AG09319 (cell line): ENCODE results near the gene C5orf63.

Experiments
- DNase-seq: peaks from one replicate; pipeline ENCODE4 v3.0.0-alpha.2; 2010; ENCODE audit warnings: low read depth; ENCODE audit errors: extremely low read depth
- CTCF ChIP-seq: IDR thresholded peaks from 2 replicates; pipeline ENCODE4 v1.5.1; 2011; ENCODE audit warnings: low read depth, mild to moderate bottlenecking, inconsistent platforms, low read length, moderate library complexity

C5orf63 gene

GRCh38 chr5:127031147-127031862, 42.0 kb downstream of the C5orf63 start:
- no peak for DNase-seq
- no peak for TF ChIP-seq CTCF

DNA sequence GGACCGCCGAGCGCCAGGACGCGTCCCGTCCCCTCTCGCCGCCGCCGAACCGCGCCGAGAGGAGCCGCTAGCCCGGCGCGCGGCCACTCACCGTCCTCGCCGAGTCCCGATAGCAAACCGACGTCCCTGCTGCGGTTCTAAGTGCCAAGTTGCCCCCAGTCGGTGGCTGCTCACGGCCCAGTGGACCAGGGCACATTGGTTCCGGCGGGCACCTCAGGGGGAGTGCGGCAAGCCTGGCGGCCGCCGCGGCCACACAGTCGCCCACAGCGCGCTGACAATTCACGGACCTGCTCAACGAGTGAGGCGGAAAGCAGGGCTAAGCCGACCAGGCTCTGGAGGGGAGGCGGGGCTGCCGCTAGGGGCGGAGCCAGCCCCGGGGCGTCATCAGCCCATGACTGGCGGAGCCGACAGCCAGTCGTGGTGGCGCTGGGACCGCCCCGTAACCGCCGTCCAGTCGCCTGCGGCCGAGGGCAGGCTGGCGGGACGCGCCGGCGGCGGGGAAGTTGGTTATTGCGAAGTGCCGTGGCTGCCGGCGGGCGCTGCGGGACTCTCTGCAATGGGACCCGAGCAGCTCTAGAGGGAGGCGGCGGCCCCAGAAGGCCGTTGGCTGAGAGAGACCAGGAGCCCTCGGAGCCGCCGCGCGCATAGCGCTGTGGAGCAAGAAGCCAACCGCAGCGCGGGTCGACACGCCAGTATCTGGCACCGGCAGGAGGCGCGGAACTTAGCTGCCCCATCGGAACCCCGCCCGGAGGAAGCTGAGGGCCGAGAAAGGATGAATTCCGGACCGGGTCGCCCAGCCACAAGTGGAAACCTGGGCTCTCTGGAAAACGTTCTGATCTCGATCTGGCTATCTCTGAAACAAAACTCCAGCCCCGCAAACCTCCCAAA, 42.8 kb downstream of the C5orf63 start, which contains the start of gene MARCHF3:
MARCHF3 (minus strand) TSS at position 300 of the 888 bp plus-strand sequence. CDS start 112,387 bp downstream, outside the sequence.
- peak; percentile 87 for DNase-seq
- TF ChIP-seq CTCF: peak; percentile 36

DNA sequence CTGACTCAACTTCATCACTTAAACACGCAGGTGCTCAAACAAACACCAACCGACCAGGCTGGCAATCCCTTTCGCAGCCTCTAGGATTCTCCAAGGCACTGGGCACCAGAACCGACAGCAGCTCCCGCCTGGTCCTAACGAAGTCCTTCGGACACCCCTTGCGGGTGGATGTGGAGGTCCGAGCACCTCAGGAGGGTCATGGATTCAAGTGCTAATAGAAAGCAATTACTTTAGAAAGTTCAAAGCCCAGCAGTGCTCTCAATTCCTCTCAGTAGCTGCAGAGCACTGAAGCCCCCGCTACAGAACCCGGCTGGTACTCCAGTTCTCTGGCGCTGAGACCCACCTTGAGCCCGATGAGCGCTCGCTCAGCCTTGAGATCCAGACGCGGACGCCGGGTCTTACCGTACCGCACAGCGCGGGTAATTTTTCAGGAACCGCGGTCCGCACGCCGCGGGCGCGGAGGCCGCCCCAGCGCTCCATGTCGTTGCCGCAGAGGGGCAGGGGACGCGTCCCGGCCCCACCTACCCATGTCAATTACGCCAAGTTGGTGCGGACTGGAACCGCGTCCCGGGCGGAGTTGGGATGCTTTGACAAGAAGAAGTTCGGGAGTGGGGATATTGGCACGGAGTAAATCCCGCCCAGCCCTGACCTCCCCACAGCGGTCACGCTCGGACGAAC, 43.6 kb downstream of the C5orf63 start:
- peak; percentile 46 for TF ChIP-seq CTCF
- no peak for DNase-seq

- TF ChIP-seq CTCF: no peak
- DNase-seq: no peak
Observed at GRCh38 chr5:127028822-127029457, 44.4 kb downstream of the C5orf63 start.

- no peak for TF ChIP-seq CTCF
- DNase-seq: no peak
Observed at GRCh38 chr5:127027539-127027938, 45.8 kb downstream of the C5orf63 start.

GRCh38 chr5:127026166-127026565, 47.1 kb downstream of the C5orf63 start:
- no peak for TF ChIP-seq CTCF
- DNase-seq: no peak
